GM12874 (cell line): ENCODE results near the gene KCNAB1.

Experiments
- TF ChIP-seq, protein P1 (sequence below): IDR thresholded peaks from 2 replicates; pipeline ENCODE4 v1.5.1; 2011; ENCODE audit warnings: low read depth, mild to moderate bottlenecking, control low read depth, low read length, moderate library complexity; ENCODE audit not compliant: insufficient read depth

The KCNAB1 gene

DNA sequence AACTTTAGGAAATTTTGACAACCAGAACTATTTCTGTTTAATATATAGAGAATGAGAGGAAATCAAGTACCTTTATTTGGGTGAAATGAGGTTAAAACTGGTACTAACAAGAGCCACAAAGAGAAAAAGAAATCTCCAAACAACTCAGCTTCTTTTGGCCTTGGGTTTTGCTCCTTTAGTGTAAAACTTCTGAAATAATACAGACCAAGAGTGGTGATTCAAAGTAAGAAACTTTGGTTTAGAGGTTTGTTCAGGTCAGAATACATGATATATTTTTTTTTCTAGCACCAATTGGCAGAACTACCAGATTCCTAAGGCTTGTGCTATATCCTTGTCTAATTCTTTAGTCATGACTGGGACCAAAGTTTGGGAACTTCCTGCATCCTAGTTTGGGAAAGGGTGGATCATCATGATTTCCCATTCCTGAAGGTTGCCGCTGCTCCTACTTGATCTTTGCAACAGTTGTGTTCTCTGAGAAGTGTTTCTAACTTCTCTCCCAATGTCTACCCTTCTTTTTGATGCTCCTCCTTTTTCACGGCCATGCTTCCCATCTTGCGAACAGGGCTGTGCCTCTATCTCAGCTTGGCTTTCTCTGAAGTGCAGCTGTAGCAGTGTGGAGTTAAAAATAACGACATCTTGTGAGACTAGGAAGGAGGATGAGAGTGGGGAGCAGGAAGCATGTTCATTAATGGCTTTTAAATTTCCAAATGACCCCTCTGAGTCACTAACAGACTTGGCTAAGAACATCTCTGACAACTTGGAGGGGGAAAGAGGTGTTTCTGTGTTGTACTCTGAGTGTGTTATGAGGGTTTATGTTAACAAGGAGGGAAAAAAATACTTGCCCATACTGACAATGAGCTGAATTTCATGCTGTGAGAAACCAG is 87.7 kb downstream of the KCNAB1 start:
- TF ChIP-seq, protein P1, sequence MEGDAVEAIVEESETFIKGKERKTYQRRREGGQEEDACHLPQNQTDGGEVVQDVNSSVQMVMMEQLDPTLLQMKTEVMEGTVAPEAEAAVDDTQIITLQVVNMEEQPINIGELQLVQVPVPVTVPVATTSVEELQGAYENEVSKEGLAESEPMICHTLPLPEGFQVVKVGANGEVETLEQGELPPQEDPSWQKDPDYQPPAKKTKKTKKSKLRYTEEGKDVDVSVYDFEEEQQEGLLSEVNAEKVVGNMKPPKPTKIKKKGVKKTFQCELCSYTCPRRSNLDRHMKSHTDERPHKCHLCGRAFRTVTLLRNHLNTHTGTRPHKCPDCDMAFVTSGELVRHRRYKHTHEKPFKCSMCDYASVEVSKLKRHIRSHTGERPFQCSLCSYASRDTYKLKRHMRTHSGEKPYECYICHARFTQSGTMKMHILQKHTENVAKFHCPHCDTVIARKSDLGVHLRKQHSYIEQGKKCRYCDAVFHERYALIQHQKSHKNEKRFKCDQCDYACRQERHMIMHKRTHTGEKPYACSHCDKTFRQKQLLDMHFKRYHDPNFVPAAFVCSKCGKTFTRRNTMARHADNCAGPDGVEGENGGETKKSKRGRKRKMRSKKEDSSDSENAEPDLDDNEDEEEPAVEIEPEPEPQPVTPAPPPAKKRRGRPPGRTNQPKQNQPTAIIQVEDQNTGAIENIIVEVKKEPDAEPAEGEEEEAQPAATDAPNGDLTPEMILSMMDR, result no peak

DNA sequence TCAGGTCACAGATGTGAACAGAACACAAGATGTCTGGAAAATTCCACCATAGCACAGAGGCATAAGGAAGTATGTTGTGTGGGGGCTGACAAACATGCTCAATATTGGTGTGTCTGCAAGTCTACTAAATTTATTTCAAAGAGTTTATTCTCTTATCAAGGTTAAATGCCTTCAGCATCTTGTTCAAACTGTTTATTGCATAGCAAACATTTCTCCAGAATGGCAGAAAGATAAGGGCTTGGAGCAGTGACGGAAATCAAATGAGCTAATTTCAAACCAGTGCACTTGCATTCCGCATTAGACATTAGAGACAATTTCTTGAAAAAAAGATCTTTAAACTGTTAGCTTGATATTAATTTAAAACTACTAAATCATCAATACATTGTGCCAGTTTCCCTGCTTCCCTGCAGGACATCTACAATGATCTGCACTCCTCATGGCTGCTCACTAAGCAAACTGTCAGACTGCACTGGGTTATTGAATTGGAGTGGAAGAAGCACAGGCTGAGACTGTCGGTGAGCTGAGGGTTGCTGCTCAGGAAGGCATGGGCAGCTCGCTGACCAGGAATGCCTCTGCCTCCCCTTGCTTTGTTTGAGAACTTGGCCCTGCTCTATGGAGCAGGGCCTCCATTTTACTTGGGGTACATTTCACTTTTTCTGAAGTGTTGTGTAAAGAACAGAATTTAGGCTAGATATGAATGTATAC is 89.4 kb downstream of the KCNAB1 start:
- TF ChIP-seq, protein P1, result no peak

DNA sequence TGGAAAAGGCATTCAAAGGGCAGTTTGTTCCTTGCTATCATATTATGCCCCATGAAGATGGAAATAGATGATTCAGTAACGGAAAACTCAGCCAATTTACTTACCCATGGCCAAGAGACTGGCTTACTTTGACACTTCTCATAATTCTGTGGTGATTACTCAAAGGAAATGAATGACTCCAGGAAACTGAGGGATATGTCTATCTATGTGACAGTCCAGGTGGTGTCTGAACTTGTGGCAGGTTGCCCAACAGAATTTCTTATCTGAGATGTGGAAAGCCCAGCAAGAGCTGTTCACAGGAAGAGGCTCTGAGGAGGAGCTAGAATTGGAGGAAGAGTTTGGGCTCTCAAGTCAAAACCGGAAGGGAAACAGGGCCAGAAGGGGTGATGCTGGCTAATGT is 91.2 kb downstream of the KCNAB1 start:
- TF ChIP-seq, protein P1, result no peak

DNA sequence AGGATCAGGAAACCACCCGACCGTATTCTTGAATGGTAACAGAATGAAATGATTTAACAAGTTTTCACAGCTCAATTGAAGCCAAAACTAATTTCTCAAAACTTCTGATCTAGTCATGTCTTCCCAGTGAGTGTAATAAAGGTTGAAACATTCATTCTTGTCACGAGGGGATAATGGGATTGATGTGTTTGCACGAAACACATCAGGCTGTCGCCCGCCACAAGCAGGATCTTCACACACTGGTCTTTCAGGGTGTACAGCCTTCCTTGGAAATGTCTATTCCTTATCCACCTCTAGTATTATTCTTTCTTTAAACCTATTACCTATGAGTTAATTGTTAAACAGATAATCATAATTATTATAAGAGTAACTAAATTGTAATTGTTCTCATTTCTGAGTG is 94.3 kb downstream of the KCNAB1 start:
- TF ChIP-seq, protein P1, result no peak

DNA sequence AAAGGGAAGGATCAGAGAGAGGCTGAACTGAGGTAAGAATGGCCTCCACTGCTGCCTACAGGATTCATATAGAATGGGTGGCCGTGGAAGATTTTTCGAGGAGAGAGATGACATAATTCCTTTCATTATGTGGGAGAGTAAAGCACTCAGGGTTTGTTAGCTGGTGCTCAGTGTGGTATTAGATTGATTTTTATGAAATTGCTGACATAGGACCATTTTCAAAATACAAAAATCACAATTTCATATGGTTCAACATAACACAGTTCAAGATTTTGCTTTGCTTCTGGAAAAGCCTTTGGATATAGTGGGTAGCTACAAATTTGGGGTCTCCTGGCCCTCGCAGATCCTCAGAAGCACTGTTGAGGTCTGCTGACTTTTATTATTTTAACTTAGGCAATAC is 95.4 kb downstream of the KCNAB1 start:
- TF ChIP-seq, protein P1, result no peak

DNA sequence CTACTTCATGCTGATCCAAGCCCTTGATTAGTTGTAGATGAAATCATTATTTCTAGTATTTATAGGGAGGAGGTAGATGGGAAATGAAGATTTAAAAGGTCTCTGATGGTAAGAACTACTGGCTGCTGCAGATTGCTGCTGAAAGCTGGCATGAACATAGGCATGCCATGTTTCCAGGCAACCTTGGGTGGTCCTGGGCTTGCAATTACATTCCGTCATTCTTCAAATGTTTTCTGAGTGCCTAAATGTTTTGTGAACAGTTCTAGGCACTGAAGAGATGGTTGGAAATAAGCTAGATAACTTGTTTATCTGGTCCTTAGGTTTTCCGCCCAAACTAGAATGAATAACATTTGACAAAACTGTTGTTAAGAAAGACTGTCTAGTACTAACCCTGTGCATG is 95.8 kb downstream of the KCNAB1 start:
- TF ChIP-seq, protein P1, result no peak

DNA sequence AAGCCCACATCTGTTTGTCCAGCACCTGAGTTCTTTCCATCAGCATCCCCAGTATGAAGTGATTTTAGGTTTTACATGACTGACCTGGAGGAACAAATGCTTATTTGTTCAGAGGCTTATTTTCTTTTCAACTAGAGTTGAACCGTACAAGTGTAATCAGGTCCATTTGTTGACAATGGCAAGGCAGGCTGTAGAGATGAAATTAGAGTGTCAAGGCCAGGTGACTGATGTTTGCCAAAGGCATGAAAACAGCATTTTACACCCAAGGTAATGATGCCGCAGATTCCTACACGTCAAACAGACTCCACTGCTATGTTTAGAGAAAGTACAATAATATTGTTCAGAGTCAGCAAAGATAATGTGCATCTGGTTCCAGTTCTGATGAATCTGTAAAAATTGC is 96.5 kb downstream of the KCNAB1 start:
- TF ChIP-seq, protein P1, result no peak
